ENCODE results near the gene TBCC. TPM values are rescaled to one million over a fixed set of nuclear protein-coding genes. Genes with fewer than 3 reads are reported as not detected.

The TBCC gene
- total and polyA plus RNA-seq, 4 donors, result 24.3 to 35.8 (median 29.4) TPM

DNA sequence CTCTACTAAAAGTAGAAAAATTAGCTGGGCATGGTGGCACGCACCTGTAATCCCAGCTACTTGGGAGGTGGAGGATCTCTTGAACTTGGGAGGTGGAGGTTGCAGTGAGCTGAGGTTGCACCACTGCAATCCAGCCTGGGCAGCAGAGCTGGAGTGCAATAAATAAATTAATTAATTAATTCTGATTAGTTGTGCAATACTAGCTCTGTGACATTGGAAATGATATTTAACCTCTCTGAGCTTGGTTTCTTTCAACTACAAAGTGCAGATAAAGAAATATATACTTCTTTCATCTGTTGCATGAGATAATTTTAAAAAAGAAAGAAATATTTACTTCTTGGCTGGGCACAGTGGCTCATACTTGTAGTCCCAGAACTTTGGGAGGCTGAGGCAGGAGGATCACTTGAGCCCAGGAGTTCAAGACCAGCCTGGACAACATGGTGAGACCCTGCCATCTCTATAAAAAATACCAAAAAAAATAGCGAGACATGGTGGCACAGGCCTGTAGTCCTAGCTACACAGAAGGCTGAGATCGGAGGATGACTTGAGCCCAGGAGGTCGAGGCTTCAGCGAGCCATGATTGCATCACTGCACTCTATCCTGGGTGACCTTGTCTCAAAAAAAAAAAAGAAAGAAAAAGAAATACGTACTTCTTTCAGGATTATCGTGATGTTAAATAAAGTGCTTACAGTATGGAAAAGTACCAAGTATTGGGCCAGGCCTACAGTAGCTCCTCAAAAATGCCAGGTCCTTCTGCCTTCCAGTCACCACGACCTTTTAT lies 15.6 kb upstream of the TBCC start:
- Histone ChIP-seq H3K4me3 (ENCODE audit: low read depth, low read length) (no peak overlapping the region), H3K27me3 (ENCODE audit: control insufficient read depth, insufficient read depth, low read length) (no peaks in the 10 kb centered on the region), H3K9me3 (ENCODE audit: control insufficient read depth, insufficient read depth, low read length) (no peaks in the 10 kb centered on the region), H3K27ac (ENCODE audit: low read depth, low read length) (no peak overlapping the region), H3K36me3 (ENCODE audit: control insufficient read depth, insufficient read depth, low read length) (peaks cover 3% of the 10 kb centered on the region), H3K4me1 (ENCODE audit: control insufficient read depth, insufficient read depth, low read length) (peaks cover 10% of the 10 kb centered on the region)
- 80% methylated on average over 3 of the region's 8 CpGs for WGBS (ENCODE audit: insufficient coverage)
- no peak for DNase-seq (ENCODE audit: low read depth in 4 of 6, low spot score in 6 of 6)

DNA sequence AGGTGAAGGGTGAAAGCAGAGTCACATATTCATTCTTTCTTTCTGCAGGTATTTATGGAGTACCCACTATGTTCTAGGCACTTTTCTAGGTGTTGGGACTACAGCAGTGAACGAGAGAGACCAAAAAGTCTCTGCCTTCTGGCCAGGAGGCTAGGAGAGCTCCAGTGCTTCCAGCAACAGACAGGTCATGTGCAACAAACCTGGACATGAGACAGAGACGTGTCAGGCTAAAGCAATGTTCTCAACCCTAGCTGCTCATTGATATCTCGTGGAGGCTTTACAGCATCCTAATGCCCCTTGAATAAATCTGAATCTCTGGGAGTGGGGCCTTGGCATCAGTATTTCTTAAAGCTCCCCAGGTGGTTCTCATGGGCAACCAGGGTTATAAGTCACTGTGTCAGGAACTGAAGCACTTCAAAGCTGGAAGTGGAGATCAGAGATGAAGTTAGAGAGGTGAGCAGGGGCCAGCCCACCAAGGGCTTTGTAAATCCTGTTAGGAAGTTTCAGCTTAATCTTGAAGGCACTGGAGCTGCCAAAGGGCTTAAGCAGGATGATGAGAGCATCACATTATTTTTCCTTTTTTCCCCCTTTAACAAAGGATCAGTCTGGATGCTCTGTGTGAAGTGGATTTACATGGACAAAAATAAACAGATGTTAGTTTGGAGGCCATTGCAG lies 13.0 kb upstream of the TBCC start:
- H3K36me3 ChIP-seq (ENCODE audit: control insufficient read depth, insufficient read depth, low read length), result peaks cover 3% of the 10 kb centered on the region
- DNase-seq (ENCODE audit: low read depth in 4 of 6, low spot score in 6 of 6), result no peak
- no peaks in the 10 kb centered on the region for H3K27me3 ChIP-seq (ENCODE audit: control insufficient read depth, insufficient read depth, low read length)
- no peaks in the 10 kb centered on the region for H3K9me3 ChIP-seq (ENCODE audit: control insufficient read depth, insufficient read depth, low read length)
- WGBS (ENCODE audit: insufficient coverage), result 95% methylated on average over 3 of the region's 3 CpGs
- no peak overlapping the region for H3K27ac ChIP-seq (ENCODE audit: low read depth, low read length)
- H3K4me1 ChIP-seq (ENCODE audit: control insufficient read depth, insufficient read depth, low read length), result peaks cover 11% of the 10 kb centered on the region
- H3K4me3 ChIP-seq (ENCODE audit: low read depth, low read length), result no peak overlapping the region

GRCh38 chr6:42756722-42757121 lies 10.8 kb upstream of the TBCC start:
- no CpG with 5 or more reads among the region's 7 CpGs for WGBS (ENCODE audit: insufficient coverage)
- Histone ChIP-seq H3K4me1 (ENCODE audit: control insufficient read depth, insufficient read depth, low read length) (peaks cover 11% of the 10 kb centered on the region), H3K27me3 (ENCODE audit: control insufficient read depth, insufficient read depth, low read length) (no peaks in the 10 kb centered on the region), H3K27ac (ENCODE audit: low read depth, low read length) (no peak overlapping the region), H3K36me3 (ENCODE audit: control insufficient read depth, insufficient read depth, low read length) (peaks cover 3% of the 10 kb centered on the region), H3K4me3 (ENCODE audit: low read depth, low read length) (no peak overlapping the region), H3K9me3 (ENCODE audit: control insufficient read depth, insufficient read depth, low read length) (no peaks in the 10 kb centered on the region)
- DNase-seq (ENCODE audit: low read depth in 4 of 6, low spot score in 6 of 6), result peak in 3 of 6 donors; percentile 24 to 78 (median 73)

- Histone ChIP-seq H3K27ac (ENCODE audit: low read depth, low read length) (no peak overlapping the region), H3K36me3 (ENCODE audit: control insufficient read depth, insufficient read depth, low read length) (no peaks in the 10 kb centered on the region), H3K4me3 (ENCODE audit: low read depth, low read length) (no peak overlapping the region), H3K27me3 (ENCODE audit: control insufficient read depth, insufficient read depth, low read length) (no peaks in the 10 kb centered on the region), H3K4me1 (ENCODE audit: control insufficient read depth, insufficient read depth, low read length) (peaks cover 8% of the 10 kb centered on the region), H3K9me3 (ENCODE audit: control insufficient read depth, insufficient read depth, low read length) (no peaks in the 10 kb centered on the region)
- WGBS (ENCODE audit: insufficient coverage), result 89% methylated on average over 2 of the region's 5 CpGs
- no peak for DNase-seq (ENCODE audit: low read depth in 4 of 6, low spot score in 6 of 6)
Measured at GRCh38 chr6:42754759-42755158, 8.9 kb upstream of the TBCC start.

GRCh38 chr6:42751055-42751454 lies 5.2 kb upstream of the TBCC start:
- Histone ChIP-seq H3K9me3 (ENCODE audit: control insufficient read depth, insufficient read depth, low read length) (no peaks in the 10 kb centered on the region), H3K4me3 (ENCODE audit: low read depth, low read length) (no peak overlapping the region), H3K4me1 (ENCODE audit: control insufficient read depth, insufficient read depth, low read length) (peaks cover 6% of the 10 kb centered on the region), H3K36me3 (ENCODE audit: control insufficient read depth, insufficient read depth, low read length) (no peaks in the 10 kb centered on the region), H3K27ac (ENCODE audit: low read depth, low read length) (no peak overlapping the region), H3K27me3 (ENCODE audit: control insufficient read depth, insufficient read depth, low read length) (no peaks in the 10 kb centered on the region)
- no peak for DNase-seq (ENCODE audit: low read depth in 4 of 6, low spot score in 6 of 6)
- whole genome bisulfite sequencing (ENCODE audit: insufficient coverage), result no CpG with 5 or more reads among the region's 3 CpGs

DNA sequence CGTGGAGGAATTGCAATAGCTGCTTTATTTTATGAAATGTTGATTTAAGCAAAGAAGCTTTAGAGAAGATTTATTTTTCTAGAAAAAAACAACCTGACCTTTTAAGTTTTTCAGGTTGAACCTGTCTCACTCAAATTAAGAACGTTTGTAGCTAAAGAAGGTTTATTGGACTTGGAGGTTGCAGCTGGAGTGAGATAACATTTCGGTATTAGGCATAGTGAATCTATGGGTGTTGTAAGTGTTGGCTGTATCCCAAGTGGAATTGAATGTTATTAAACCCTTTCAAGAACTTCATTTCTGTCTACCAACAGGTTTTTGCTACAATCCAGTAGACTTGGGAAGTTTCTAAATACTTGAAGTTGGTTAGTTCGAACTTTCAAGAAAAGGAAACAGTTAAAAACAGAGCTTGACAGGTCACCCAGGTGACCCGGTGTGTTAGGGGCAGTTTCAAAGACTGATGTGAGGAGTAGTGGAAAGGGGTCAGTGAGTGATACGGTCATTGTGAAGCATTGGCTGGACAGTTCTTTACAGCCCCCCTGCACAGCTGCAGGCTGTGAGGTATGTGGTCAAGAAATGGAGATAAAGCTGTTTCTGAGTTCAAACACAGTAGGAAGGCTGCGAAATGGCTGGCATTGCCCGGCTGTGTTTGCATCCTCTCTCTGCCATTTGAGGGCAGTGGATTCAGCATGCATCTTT lies 2.4 kb upstream of the TBCC start:
- Histone ChIP-seq H3K27me3 (ENCODE audit: control insufficient read depth, insufficient read depth, low read length) (no peaks in the 10 kb centered on the region), H3K9me3 (ENCODE audit: control insufficient read depth, insufficient read depth, low read length) (no peaks in the 10 kb centered on the region), H3K27ac (ENCODE audit: low read depth, low read length) (no peak overlapping the region), H3K36me3 (ENCODE audit: control insufficient read depth, insufficient read depth, low read length) (no peaks in the 10 kb centered on the region), H3K4me1 (ENCODE audit: control insufficient read depth, insufficient read depth, low read length) (peaks cover 25% of the 10 kb centered on the region), H3K4me3 (ENCODE audit: low read depth, low read length) (no peak overlapping the region)
- DNase-seq (ENCODE audit: low read depth in 4 of 6, low spot score in 6 of 6), result no peak
- WGBS (ENCODE audit: insufficient coverage), result 47% methylated on average over 8 of the region's 8 CpGs

DNA sequence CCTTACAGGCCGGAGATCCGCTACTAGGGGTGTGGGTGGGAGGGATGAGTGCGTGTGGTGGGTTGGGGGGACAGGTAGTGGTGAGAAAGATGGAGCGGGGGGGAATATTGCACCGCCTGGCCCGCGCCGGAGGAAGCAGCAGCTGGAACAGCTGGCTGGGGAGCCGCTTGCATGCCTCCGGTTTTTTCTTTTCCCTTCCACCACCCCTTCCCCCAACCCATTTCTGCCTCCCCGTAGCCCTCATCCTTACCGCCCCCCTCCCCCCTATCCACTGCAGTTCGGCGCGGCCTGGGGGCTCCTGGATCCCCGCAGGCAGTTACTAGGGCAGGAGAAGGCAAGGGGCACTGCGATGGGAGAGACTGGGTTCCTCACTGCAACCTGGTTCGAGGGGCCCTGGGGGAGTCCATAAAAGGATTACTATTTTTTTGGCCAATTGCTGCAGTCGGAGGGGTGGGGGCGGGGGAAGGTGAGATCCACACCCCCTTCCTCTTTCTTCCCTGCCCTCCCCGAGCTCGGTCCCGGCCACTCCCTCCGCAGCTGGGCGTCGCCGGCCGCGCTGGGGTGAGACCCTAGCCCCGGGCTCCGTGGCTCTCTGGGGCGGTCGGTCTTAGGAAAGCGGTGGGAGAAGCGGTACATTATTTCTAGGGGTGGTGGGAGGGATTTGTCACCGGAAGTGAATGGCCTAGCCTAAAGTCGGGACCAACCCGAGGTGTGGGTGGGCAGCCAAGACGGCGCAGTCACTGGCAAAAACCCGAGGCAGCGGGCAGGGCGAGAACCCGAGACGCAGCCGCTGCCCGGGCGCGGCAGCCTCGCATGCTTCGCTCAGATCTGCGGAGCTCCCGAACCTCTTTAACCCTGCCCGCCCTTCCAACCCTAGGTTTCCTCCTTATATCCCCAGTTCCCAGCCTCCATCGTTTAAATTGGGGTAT lies 824 bp upstream of the TBCC start:
- H3K9me3 ChIP-seq (ENCODE audit: control insufficient read depth, insufficient read depth, low read length), result no peaks in the 10 kb centered on the region
- no peaks in the 10 kb centered on the region for H3K36me3 ChIP-seq (ENCODE audit: control insufficient read depth, insufficient read depth, low read length)
- peaks cover 25% of the 10 kb centered on the region for H3K4me1 ChIP-seq (ENCODE audit: control insufficient read depth, insufficient read depth, low read length)
- peak; percentile 64 to 97 (median 78) for DNase-seq (ENCODE audit: low read depth in 4 of 6, low spot score in 6 of 6)
- 0% methylated on average over 35 of the region's 55 CpGs for WGBS (ENCODE audit: insufficient coverage)
- H3K27me3 ChIP-seq (ENCODE audit: control insufficient read depth, insufficient read depth, low read length), result no peaks in the 10 kb centered on the region
- H3K4me3 ChIP-seq (ENCODE audit: low read depth, low read length), result peak overlapping the region; percentile 100
- H3K27ac ChIP-seq (ENCODE audit: low read depth, low read length), result peak overlapping the region; percentile 92

- no peaks in the 10 kb centered on the region for H3K36me3 ChIP-seq (ENCODE audit: control insufficient read depth, insufficient read depth, low read length)
- H3K4me3 ChIP-seq (ENCODE audit: low read depth, low read length), result peak overlapping the region; percentile 100
- no peaks in the 10 kb centered on the region for H3K9me3 ChIP-seq (ENCODE audit: control insufficient read depth, insufficient read depth, low read length)
- peak overlapping the region; percentile 96 for H3K27ac ChIP-seq (ENCODE audit: low read depth, low read length)
- DNase-seq (ENCODE audit: low read depth in 4 of 6, low spot score in 6 of 6), result peak in 1 of 6 donors; percentile 57
- WGBS (ENCODE audit: insufficient coverage), result under 1% methylated on average over 29 of the region's 29 CpGs
- no peaks in the 10 kb centered on the region for H3K27me3 ChIP-seq (ENCODE audit: control insufficient read depth, insufficient read depth, low read length)
- H3K4me1 ChIP-seq (ENCODE audit: control insufficient read depth, insufficient read depth, low read length), result peaks cover 25% of the 10 kb centered on the region
Measured at GRCh38 chr6:42745083-42745639, 742 bp downstream of the TBCC start.
